MM.1S (cell line): ENCODE results near the gene TECTB.

Experiments used
- DNase-seq: peaks from one replicate; pipeline ENCODE4 v3.0.0-alpha.2; 2015
- H2AFZ ChIP-seq: fragments of 300-600 bp; sonication (generic); 2 replicates; pipeline ENCODE4 v1.6.0; 2016; ENCODE audit warnings: antibody characterized with exemption, low read length
- H3F3A ChIP-seq: fragments of 300-600 bp; sonication (generic); 2 replicates; pipeline ENCODE4 v1.6.1; 2016; ENCODE audit warnings: mild to moderate bottlenecking, antibody characterized with exemption, low read length, moderate library complexity, mixed read lengths; ENCODE audit not compliant: insufficient read depth
- H3K27ac ChIP-seq: fragments of 300-600 bp; sonication (generic); 2 replicates; pipeline ENCODE4 v1.5.1; 2016; ENCODE audit warnings: mild to moderate bottlenecking, low read length
- H3K27me3 ChIP-seq: fragments of 300-600 bp; sonication (generic); replicated peaks from 2 replicates; pipeline ENCODE4 v1.6.0; 2016; ENCODE audit warnings: low read length; ENCODE audit not compliant: insufficient read depth
- H3K36me3 ChIP-seq: fragments of 300-600 bp; sonication (generic); replicated peaks from 2 replicates; pipeline ENCODE4 v1.6.1; 2016; ENCODE audit warnings: mild to moderate bottlenecking, low read length, mixed read lengths; ENCODE audit not compliant: insufficient read depth
- H3K4me1 ChIP-seq: fragments of 300-600 bp; sonication (generic); 2 replicates; pipeline ENCODE4 v1.6.1; 2016; ENCODE audit warnings: low read length, mixed read lengths
- H3K4me2 ChIP-seq: fragments of 300-600 bp; sonication (generic); 2 replicates; pipeline ENCODE4 v1.6.0; 2016; ENCODE audit warnings: low read depth, low read length
- H3K4me3 ChIP-seq: fragments of 300-600 bp; sonication (generic); 2 replicates; pipeline ENCODE4 v1.5.1; 2016; ENCODE audit warnings: low read length, mixed read lengths
- H3K79me2 ChIP-seq: fragments of 300-600 bp; sonication (generic); 2 replicates; pipeline ENCODE4 v1.6.1; 2016; ENCODE audit warnings: mixed run types, low read length, mixed read lengths
- H3K9ac ChIP-seq: fragments of 300-600 bp; sonication (generic); 2 replicates; pipeline ENCODE4 v1.6.1; 2016; ENCODE audit warnings: low read length, mixed read lengths
- H3K9me2 ChIP-seq: fragments of 300-600 bp; sonication (generic); replicated peaks from 2 replicates; pipeline ENCODE4 v1.6.1; 2016; ENCODE audit warnings: mild to moderate bottlenecking, low read length, mixed read lengths; ENCODE audit not compliant: insufficient read depth
- H3K9me3 ChIP-seq: fragments of 300-600 bp; sonication (generic); replicated peaks from 2 replicates; pipeline ENCODE4 v1.6.1; 2016; ENCODE audit warnings: mild to moderate bottlenecking, low read length, mixed read lengths; ENCODE audit not compliant: insufficient read depth
- H4K20me1 ChIP-seq: fragments of 300-600 bp; sonication (generic); 2 replicates; pipeline ENCODE4 v1.6.1; 2016; ENCODE audit warnings: mild to moderate bottlenecking, low read length, moderate library complexity, mixed read lengths; ENCODE audit not compliant: insufficient read depth
- CTCF ChIP-seq: fragments of 300-600 bp; sonication (generic); IDR thresholded peaks from 2 replicates; pipeline ENCODE4 v1.5.1; 2016; ENCODE audit warnings: antibody characterized with exemption, low read length, mixed read lengths
- EZH2 ChIP-seq: fragments of 300-600 bp; sonication (generic); optimal IDR thresholded peaks from 2 replicates; pipeline ENCODE3; 2017; ENCODE audit warnings: low read depth, mild to moderate bottlenecking, antibody characterized with exemption, low read length, mixed read lengths
- EZH2phosphoT487 ChIP-seq: fragments of 300-600 bp; sonication (generic); IDR thresholded peaks from 2 replicates; pipeline ENCODE4 v1.6.1; 2018; ENCODE audit warnings: antibody characterized with exemption, low read length

Gene TECTB

DNA sequence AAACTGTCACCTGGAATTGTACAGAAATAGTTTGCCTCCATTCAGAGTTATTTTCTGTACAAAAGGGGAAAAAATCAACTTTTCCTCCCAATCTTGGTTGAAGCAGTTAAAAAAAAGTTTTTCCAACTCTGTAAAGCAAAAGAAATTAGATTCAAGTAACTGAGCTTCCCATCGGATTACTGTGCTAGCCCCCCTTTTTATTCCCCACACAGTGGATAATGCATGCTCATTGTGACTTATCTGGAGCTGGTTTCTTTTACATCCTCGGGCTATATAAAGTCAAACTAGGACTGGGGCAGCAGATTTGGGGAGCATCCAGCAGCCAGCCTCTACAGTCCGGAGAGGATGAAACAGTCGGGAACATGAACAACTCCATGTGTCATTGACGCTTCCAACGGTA, at the start of gene TECTB:
Gene TECTB (plus strand): TSS at position 301 of the 400 bp plus-strand sequence. CDS start 335 bp downstream, outside the sequence.
- H3K4me1 ChIP-seq = no peaks in the 10 kb centered on the region
- no peak within 1 kb of the TSS for H3K4me2 ChIP-seq
- H4K20me1 ChIP-seq = no peaks in the 10 kb centered on the region
- no peak within 1 kb of the TSS for H2AFZ ChIP-seq
- no peaks in the 10 kb centered on the region for H3K27me3 ChIP-seq
- H3K79me2 ChIP-seq = no peaks in the 10 kb centered on the region
- no peaks in the 10 kb centered on the region for H3K9me3 ChIP-seq
- no peak within 1 kb of the TSS for H3K9ac ChIP-seq
- H3K36me3 ChIP-seq = no peaks in the 10 kb centered on the region
- H3K4me3 ChIP-seq = no peak within 1 kb of the TSS
- H3K9me2 ChIP-seq = no peaks in the 10 kb centered on the region
- H3F3A ChIP-seq = no peaks in the 10 kb centered on the region
- DNase-seq = no peak
- H3K27ac ChIP-seq = no peak within 1 kb of the TSS
- TF ChIP-seq EZH2 = no peak
- TF ChIP-seq EZH2phosphoT487 = no peak
- no peak for TF ChIP-seq CTCF

DNA sequence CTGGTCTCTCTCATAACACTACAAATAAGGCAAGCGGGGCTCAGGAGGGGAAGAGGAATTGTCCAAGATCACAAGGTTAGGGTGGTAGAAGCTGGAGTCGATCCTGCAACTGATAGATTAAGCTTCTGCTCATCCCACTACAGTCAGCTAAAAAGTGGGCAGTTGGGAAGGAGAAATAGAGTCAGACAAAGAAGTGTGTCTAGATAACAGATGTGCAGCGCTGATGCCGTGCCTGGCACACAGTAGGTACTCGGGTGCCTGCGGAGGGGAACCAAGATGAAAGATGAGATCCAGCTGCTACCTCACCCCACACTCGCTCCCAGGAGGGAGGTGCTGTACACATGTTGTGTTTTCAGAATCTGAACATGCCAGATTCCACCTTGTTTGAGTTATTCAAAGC, 48.1 kb upstream of the TECTB start:
- Histone ChIP-seq H3K27ac (no peak overlapping the region), H3K79me2 (no peaks in the 10 kb centered on the region), H3K9me2 (no peaks in the 10 kb centered on the region), H3K4me1 (no peaks in the 10 kb centered on the region), H2AFZ (no peak overlapping the region), H3F3A (no peaks in the 10 kb centered on the region), H3K9me3 (no peaks in the 10 kb centered on the region), H3K4me3 (no peak overlapping the region), H4K20me1 (no peaks in the 10 kb centered on the region), H3K27me3 (no peaks in the 10 kb centered on the region), H3K4me2 (no peak overlapping the region), H3K9ac (no peak overlapping the region), H3K36me3 (no peaks in the 10 kb centered on the region)
- no peak for DNase-seq
- TF ChIP-seq EZH2phosphoT487 (no peak), CTCF (no peak), EZH2 (no peak)

DNA sequence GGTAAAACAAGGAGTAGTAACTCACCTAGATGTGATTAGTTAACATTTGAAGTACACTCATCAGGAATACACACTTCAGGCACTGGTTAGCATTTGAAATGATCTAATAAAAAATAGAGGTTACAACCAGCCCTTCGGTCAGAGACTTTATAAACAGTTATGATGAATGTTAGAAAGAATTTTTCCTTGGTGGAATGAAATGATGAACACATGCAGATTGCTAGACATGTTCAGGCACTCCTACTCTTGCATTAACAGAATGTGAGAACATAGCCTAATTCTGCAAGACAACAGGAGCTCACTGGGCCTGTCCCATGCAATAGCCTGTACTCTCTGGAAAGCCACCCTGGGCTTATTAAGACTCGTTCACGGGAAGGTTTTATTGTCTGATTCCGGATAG, 47.3 kb upstream of the TECTB start:
- no peaks in the 10 kb centered on the region for H3K27me3 ChIP-seq
- H4K20me1 ChIP-seq = no peaks in the 10 kb centered on the region
- H3K27ac ChIP-seq = no peak overlapping the region
- H2AFZ ChIP-seq = no peak overlapping the region
- H3K4me1 ChIP-seq = no peaks in the 10 kb centered on the region
- no peak overlapping the region for H3K4me2 ChIP-seq
- H3K36me3 ChIP-seq = no peaks in the 10 kb centered on the region
- no peak overlapping the region for H3K4me3 ChIP-seq
- no peaks in the 10 kb centered on the region for H3F3A ChIP-seq
- no peak for DNase-seq
- no peaks in the 10 kb centered on the region for H3K9me2 ChIP-seq
- no peaks in the 10 kb centered on the region for H3K9me3 ChIP-seq
- no peak overlapping the region for H3K9ac ChIP-seq
- TF ChIP-seq EZH2 (no peak), CTCF (no peak), EZH2phosphoT487 (no peak)
- no peaks in the 10 kb centered on the region for H3K79me2 ChIP-seq
